ENCODE data around the gene C12orf57.

- no peak for TF ChIP-seq CTCF (IDR thresholded peaks at IDR 0.05 in 4 of 5, conservative IDR thresholded peaks at IDR 0.05 in 1 of 5)
- no peak for TF ChIP-seq POLR2A (IDR thresholded peaks at IDR 0.05)
These were observed 12.4 kb downstream of the C12orf57 start for GRCh38 chr12:6956021-6956727.

Measured in gastrocnemius medialis (tissue), 4 donors.